GM18951 (cell line): ENCODE measurements around the gene PPP1R16B.
"Not testable (repeated sequence)": the region's sequence is repeated elsewhere in the genome, so short reads cannot be mapped to it uniquely, and the experiment has no call there.

Source experiments
- POLR2A ChIP-seq: IDR thresholded peaks from 4 replicates; pipeline ENCODE4 v1.6.1; 2011; ENCODE audit warnings: mild to moderate bottlenecking; ENCODE audit not compliant: insufficient read length, insufficient read depth; ENCODE audit errors: extremely low read depth
- in situ Hi-C: fragments of 300-500 bp; cut with MboI; formaldehyde crosslinking; loops from one replicate; pipeline ENCODE4 v1.12.0; 2022; ENCODE audit warnings: low sequenced_read_pairs, mixed read lengths, inconsistent platforms; ENCODE audit not compliant: unreplicated experiment

The PPP1R16B gene

GRCh38 chr20:38804682-38805501 is 605 bp upstream of the PPP1R16B start:
- TF ChIP-seq POLR2A, result no peak
- in situ Hi-C loops, result loop anchor here (10.0 kb wide), 1 partner anchor 70 kb away; no protein-coding TSS in a partner anchor

DNA sequence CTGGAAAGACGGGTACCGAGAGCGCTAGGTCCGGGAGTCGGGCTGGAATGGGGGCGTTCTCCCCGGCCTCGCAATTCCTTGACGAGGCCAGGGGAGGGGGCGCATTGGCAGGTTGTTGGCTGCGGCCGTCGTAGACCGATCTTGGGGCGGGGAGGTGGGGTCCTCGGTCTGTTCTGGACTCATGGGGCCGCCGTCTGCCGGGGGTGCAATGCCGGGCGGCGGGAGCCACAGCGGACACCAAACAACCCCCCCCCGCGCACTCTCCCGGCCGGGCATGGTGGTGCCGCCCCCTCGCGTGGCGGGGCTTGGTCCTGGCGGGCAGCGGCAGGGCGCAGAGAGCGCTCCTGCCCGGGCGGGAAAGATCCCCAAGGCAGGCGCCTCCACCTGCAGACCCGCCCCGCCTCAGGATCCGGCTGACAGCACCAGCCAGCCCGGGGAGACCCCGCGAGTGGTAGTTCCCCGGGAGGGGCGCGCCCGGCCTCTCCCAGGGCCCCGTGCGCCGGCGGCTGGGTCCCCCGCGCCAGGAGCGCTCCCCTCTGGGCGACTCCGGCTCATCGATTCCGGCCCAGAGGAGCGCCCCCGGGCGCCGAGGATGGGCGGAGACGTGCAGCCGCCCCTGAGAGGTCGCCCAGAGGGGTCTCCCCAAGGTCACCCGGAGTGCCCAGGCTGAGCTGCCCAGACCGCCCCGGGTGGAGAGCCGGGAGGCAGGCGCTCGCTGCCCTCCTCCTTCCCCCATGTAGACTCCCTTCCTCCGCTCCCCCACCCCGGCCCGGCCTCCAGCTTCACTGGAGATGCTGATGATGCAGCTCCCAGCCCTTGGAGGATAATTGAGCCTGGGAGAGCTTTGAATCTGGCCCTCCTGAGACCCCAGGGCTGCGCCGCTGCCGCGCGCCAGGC is 709 bp downstream of the PPP1R16B start:
- in situ Hi-C loops, result loop anchor here (10.0 kb wide), 1 partner anchor 69 kb away; no protein-coding TSS in a partner anchor
- no peak for TF ChIP-seq POLR2A

DNA sequence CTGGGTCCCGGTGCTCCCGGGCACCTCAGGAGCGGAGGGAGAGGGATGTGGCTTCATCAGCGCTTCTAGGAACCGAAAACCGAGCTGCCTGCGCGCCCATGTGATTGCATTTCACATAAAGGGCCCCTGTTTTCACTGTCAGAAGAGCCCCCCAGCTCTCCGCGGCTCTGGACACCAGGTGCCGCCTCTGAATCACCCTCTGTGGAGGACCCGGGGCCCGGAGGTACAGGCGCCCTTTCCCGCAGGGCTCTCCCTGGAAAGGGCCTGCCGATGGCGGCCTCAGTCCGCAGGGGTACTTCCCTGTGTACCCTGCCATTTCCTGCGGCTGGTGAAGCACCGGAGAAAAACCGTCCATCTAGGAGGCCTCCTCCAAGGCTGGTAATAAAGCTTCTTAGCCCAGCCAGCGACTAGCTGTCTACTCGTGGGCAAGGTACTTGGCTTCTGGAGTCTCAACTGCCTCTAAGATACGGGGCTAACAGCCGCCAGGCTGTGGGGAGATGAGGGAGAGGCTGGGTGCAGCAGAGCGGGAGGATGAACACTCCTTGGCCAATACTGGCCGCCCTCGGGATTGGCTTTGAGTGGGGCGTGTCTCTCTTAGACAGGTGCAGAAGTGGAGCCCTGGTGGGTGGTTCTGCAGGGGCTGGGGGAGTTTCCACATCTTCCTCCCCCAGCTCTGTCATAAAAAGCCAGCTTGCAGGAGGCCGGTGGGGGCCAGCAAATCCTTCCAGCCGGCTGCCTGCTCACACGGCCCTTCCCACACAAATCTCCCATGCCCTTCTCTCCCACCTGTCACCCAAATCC is 1.6 kb downstream of the PPP1R16B start:
- in situ Hi-C loops, result loop anchor here (10.0 kb wide), 1 partner anchor 68 kb away; no protein-coding TSS in a partner anchor
- no peak for TF ChIP-seq POLR2A

DNA sequence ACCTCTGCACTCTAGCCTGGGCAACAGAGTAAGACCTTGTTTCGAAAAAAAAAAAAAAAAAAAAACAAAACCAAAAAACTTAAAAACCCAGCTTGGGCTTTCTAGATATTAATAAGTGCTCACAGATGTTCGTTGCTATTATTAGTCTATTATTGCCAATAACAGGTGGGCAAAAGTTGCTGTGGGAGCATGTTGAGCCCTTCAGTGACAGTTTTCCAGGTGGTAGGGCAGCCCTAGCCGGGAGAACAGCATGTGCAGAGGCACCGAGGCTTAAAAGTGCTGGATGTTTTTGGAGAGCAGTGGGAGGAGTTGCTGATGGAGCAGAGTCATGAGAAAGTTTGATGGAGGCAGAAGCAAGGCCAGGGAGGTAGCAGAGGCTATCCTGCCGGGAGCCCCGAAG is 4.4 kb downstream of the PPP1R16B start:
- peak; percentile 25 for TF ChIP-seq POLR2A
- in situ Hi-C loops, result loop anchor here (10.0 kb wide), 1 partner anchor 65 kb away; no protein-coding TSS in a partner anchor

DNA sequence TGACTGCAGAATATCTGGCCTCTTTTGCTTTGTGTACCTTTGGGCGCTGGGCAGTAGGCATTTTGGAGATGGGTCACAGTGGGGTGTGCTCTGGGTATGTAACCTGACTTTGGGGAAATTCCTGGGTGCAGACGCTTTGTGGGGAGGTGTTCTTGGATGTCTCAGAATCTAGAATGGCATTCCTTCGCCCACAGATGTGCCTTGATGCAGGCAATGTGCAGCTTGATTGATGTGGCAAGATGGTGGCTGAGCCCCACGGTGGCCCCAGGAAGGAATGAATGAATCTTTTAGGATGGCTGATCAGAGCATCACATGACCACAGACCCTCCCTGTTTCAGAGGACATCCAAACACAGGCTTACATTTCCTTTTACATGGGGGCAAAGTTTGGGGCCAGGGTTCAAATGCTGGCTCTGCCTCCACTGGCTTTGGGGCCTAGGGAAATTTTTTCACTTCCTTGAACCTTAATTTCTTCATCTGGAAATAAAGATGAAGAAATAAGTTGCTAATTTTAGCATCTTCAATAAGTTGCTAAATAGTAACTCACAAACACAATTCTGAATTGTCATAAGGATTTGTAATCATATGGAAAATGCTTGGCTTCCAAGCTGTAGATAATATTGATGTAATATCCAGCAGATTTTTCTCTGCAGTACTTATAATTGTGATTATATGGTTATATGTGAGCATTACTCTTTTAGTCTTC is 5.6 kb downstream of the PPP1R16B start:
- no peak for TF ChIP-seq POLR2A
- in situ Hi-C loops, result no loop called here

DNA sequence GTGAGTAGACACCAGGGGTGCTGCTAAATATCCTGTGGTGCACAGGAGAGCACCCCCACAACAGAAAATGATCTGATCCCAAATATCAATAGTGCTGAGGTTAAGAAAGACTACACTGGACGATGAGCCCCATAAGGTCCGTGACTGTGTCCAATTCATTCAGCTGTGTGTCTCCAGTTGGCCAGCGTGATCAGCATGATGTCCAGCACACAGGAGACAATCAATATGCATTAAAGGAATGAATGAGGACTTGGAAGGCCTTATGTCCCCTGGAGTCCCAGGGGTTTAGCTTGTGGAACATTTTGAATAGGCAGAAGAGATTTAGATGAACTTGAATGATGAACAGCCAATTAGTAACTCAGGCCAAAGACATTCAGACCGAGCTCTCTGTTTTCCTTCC is 6.3 kb downstream of the PPP1R16B start:
- no peak for TF ChIP-seq POLR2A

DNA sequence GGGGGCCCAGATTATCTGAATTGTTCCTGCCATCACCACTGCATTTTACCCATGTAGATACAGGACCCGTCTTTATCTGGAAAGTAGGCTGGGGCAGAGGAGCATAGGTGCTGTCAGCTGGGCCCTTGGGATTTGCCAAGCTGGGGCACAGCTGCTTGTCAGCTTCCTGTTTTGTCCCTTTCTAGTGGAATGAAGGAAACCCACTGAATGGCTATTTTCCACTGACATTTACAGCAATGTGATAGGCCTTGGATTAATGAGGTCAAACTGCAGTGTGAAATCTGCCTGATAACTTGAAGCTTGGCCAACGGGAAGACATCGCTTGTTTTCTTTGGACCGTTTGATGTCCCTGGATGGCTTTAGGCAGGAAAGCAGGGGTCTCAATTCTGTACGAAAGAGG is 6.7 kb downstream of the PPP1R16B start:
- in situ Hi-C loops, result no loop called here
- no peak for TF ChIP-seq POLR2A

More for the DNA sequence above, 6.3 kb downstream of the PPP1R16B start:
- in situ Hi-C loops, result no loop called here

GRCh38 chr20:38812709-38813573 is 7.4 kb downstream of the PPP1R16B start:
- in situ Hi-C loops, result no loop called here
- no peak for TF ChIP-seq POLR2A

- in situ Hi-C loops, result not testable (repeated sequence)
These were observed 8.1 kb downstream of the PPP1R16B start for GRCh38 chr20:38813574-38813962.

GRCh38 chr20:38815446-38815845 is 9.9 kb downstream of the PPP1R16B start:
- in situ Hi-C loops, result no loop called here
- no peak for TF ChIP-seq POLR2A
